Activated CD8-positive, alpha-beta T cell treated with anti-CD3 and anti-CD28 coated beads, Interleukin-2, amount 10 ng/mL, durations not matched to agents 7 days and 5 days (primary cell): ENCODE measurements around the gene MUS81. TPM values are rescaled to one million over a fixed set of nuclear protein-coding genes. Genes with fewer than 3 reads are reported as not detected.

ENCODE experiments used
- ATAC-seq: fragments of 150-1000 bp; cut with Tn5 transposase; one replicate; pipeline ENCODE4 v1.10.0; 2021; ENCODE audit warnings: moderate library complexity
- CTCF ChIA-PET: fragments of 350-600 bp; sonication (Branson Sonifier 250); formaldehyde crosslinking; loops from one replicate; lab custom pipeline; 2021; ENCODE audit warnings: antibody characterized with exemption; lab: Charles Lee
- POLR2A ChIA-PET: fragments of 350-600 bp; sonication (Branson Sonifier 250); formaldehyde crosslinking; loops from one replicate; lab custom pipeline; 2021; ENCODE audit warnings: antibody characterized with exemption; lab: Charles Lee
- DNase-seq: peaks from one replicate; pipeline ENCODE4 v3.0.0-alpha.2; 2020
- H3K27ac Mint-ChIP-seq: one replicate; pipeline ENCODE4 v1.8.0; 2021; ENCODE audit warnings: mild to moderate bottlenecking, mixed read lengths
- H3K27me3 Mint-ChIP-seq: one replicate; pipeline ENCODE4 v1.8.0; 2021; ENCODE audit warnings: low read depth, mixed read lengths
- H3K36me3 Mint-ChIP-seq: one replicate; pipeline ENCODE4 v1.8.0; 2021; ENCODE audit warnings: low read depth, mixed read lengths
- H3K4me1 Mint-ChIP-seq: one replicate; pipeline ENCODE4 v1.8.0; 2021; ENCODE audit warnings: low read depth, mixed read lengths
- H3K4me3 Mint-ChIP-seq: one replicate; pipeline ENCODE4 v1.8.0; 2021; ENCODE audit warnings: mild to moderate bottlenecking, mixed read lengths
- H3K9me3 Mint-ChIP-seq: one replicate; pipeline ENCODE4 v1.8.0; 2022; ENCODE audit warnings: mixed read lengths; ENCODE audit not compliant: insufficient read depth
- total RNA-seq, 2 experiments: library from RNA; stranded (reverse); gene quantifications; one replicate each; pipeline ENCODE4 v1.2.3, GENCODE V29; 2021

MUS81 gene
- total RNA-seq, 2 experiments from 2014 or later, result 106 to 111 TPM

- no peaks in the 10 kb centered on the region for H3K27me3 Mint-ChIP-seq
- peaks cover 38% of the 10 kb centered on the region for H3K36me3 Mint-ChIP-seq
- peaks cover 80% of the 10 kb centered on the region for H3K4me1 Mint-ChIP-seq
- POLR2A ChIA-PET, result interaction anchor here (1.2 to 19.3 kb wide), 5 partner anchors 9 to 25 kb away, joined by 3 to 305 read pairs (median 20); partner anchors contain the start of genes CCDC85B, CFL1, FIBP and MUS81
- peak within 1 kb of the TSS; percentile 93 for H3K4me3 Mint-ChIP-seq
- no peaks in the 10 kb centered on the region for H3K9me3 Mint-ChIP-seq
- peak within 1 kb of the TSS; percentile 93 for H3K27ac Mint-ChIP-seq
- ATAC-seq (peak; percentile 80), DNase-seq (peak; percentile 79)
- CTCF ChIA-PET, result interaction anchor here (1.4 to 19.5 kb wide), 3 partner anchors 10 to 52 kb away, joined by 4 to 584 read pairs (median 44); partner anchors contain the start of genes CCDC85B, CFL1, EFEMP2 and FIBP
These were observed 19.4 kb downstream of the MUS81 start, which contains the start of gene CTSW for GRCh38 chr11:65879617-65880016. Gene CTSW, plus strand, starts transcription at chr11:65879837. Its CDS starts 18 bp downstream, at chr11:65879855.

GRCh38 chr11:65880027-65880426 lies 19.8 kb downstream of the MUS81 start:
- ATAC-seq (no peak), DNase-seq (no peak)
- Mint-ChIP-seq H3K27ac (peak overlapping the region; percentile 93), H3K27me3 (no peaks in the 10 kb centered on the region), H3K9me3 (no peaks in the 10 kb centered on the region), H3K4me3 (peak overlapping the region; percentile 93), H3K36me3 (peaks cover 42% of the 10 kb centered on the region), H3K4me1 (peaks cover 84% of the 10 kb centered on the region)
- CTCF ChIA-PET, result interaction anchor here (0.6 to 19.5 kb wide), 3 partner anchors 10 to 1676 kb away, joined by 3 to 584 read pairs (median 44); partner anchors contain the start of genes CCDC85B, CFL1, EFEMP2 and FIBP
- POLR2A ChIA-PET, result interaction anchor here (1.2 to 19.3 kb wide), 5 partner anchors 9 to 26 kb away, joined by 3 to 305 read pairs (median 20); partner anchors contain the start of genes CCDC85B, CFL1, FIBP and MUS81

- Mint-ChIP-seq H3K27ac (peak overlapping the region; percentile 93), H3K4me3 (peak overlapping the region; percentile 93), H3K9me3 (no peaks in the 10 kb centered on the region), H3K4me1 (peaks cover 92% of the 10 kb centered on the region), H3K27me3 (no peaks in the 10 kb centered on the region), H3K36me3 (peaks cover 48% of the 10 kb centered on the region)
- ChIA-PET CTCF (interaction anchor here (0.5 to 19.5 kb wide), 7 partner anchors 9 to 172 kb away, joined by 3 to 584 read pairs (median 7); partner anchors contain the start of genes CCDC85B, CFL1, EFEMP2 and FIBP), POLR2A (interaction anchor here (0.6 to 19.3 kb wide), 7 partner anchors 9 to 170 kb away, joined by 3 to 305 read pairs (median 3); partner anchors contain the start of genes CCDC85B, CFL1, FIBP and MUS81)
- ATAC-seq (peak; percentile 6), DNase-seq (no peak)
These were observed 20.7 kb downstream of the MUS81 start for GRCh38 chr11:65880844-65881421.

GRCh38 chr11:65882120-65883057 lies 22.2 kb downstream of the MUS81 start:
- Mint-ChIP-seq H3K9me3 (no peaks in the 10 kb centered on the region), H3K27me3 (no peaks in the 10 kb centered on the region), H3K4me1 (peaks cover 92% of the 10 kb centered on the region), H3K4me3 (peak overlapping the region; percentile 93), H3K36me3 (peaks cover 57% of the 10 kb centered on the region), H3K27ac (peak overlapping the region; percentile 93)
- ChIA-PET CTCF (interaction anchor here (0.8 to 19.5 kb wide), 6 partner anchors 7 to 123 kb away, joined by 3 to 584 read pairs (median 7); partner anchors contain the start of genes CCDC85B, CFL1, EFEMP2 and FIBP), POLR2A (interaction anchor here (2.9 to 19.3 kb wide), 2 partner anchors 11 to 28 kb away, joined by 20 to 305 read pairs; partner anchors contain the start of genes CFL1 and MUS81)
- ATAC-seq (no peak), DNase-seq (no peak)

- DNase-seq, result no peak
- POLR2A ChIA-PET, result interaction anchor here (1.5 to 19.3 kb wide), 2 partner anchors 29 to 105 kb away, joined by 6 to 305 read pairs; partner anchors contain the start of genes CFL1 and MUS81
- no peaks in the 10 kb centered on the region for H3K9me3 Mint-ChIP-seq
- peak overlapping the region; percentile 93 for H3K27ac Mint-ChIP-seq
- peaks cover 58% of the 10 kb centered on the region for H3K36me3 Mint-ChIP-seq
- H3K4me3 Mint-ChIP-seq, result peak overlapping the region; percentile 18
- CTCF ChIA-PET, result interaction anchor here (1.4 to 19.5 kb wide), 17 partner anchors 11 to 245 kb away, joined by 4 to 584 read pairs (median 15); partner anchors contain the start of genes AP5B1, CFL1, EFEMP2 and FOSL1
- no peak for ATAC-seq
- peaks cover 87% of the 10 kb centered on the region for H3K4me1 Mint-ChIP-seq
- no peaks in the 10 kb centered on the region for H3K27me3 Mint-ChIP-seq
These were observed 23.0 kb downstream of the MUS81 start for GRCh38 chr11:65883058-65883761.

- Mint-ChIP-seq H3K4me1 (peaks cover 85% of the 10 kb centered on the region), H3K9me3 (no peaks in the 10 kb centered on the region), H3K27me3 (no peaks in the 10 kb centered on the region), H3K4me3 (peak overlapping the region; percentile 42), H3K27ac (peak overlapping the region; percentile 77), H3K36me3 (peaks cover 59% of the 10 kb centered on the region)
- DNase-seq (no peak), ATAC-seq (no peak)
- POLR2A ChIA-PET, result interaction anchor here (0.7 to 19.3 kb wide), 9 partner anchors 10 to 172 kb away, joined by 3 to 305 read pairs (median 6); partner anchors contain the start of genes BANF1, CFL1, EIF1AD and KAT5
- CTCF ChIA-PET, result interaction anchor here (0.6 to 19.5 kb wide), 47 partner anchors 8 to 384 kb away, joined by 3 to 584 read pairs (median 7); partner anchors contain the start of genes AP5B1, C11orf68, CFL1 and EFEMP2
These were observed 23.8 kb downstream of the MUS81 start for GRCh38 chr11:65883786-65884715.

GRCh38 chr11:65884716-65885092 lies 24.5 kb downstream of the MUS81 start:
- Mint-ChIP-seq H3K36me3 (peaks cover 56% of the 10 kb centered on the region), H3K4me1 (peaks cover 85% of the 10 kb centered on the region), H3K4me3 (peak overlapping the region; percentile 42), H3K27ac (peak overlapping the region; percentile 77), H3K9me3 (no peaks in the 10 kb centered on the region), H3K27me3 (no peaks in the 10 kb centered on the region)
- ChIA-PET POLR2A (interaction anchor here (0.7 to 19.3 kb wide), 11 partner anchors 9 to 173 kb away, joined by 3 to 305 read pairs (median 6); partner anchors contain the start of genes BANF1, CFL1, EIF1AD and KAT5), CTCF (interaction anchor here (0.6 to 19.5 kb wide), 49 partner anchors 9 to 383 kb away, joined by 3 to 584 read pairs (median 6); partner anchors contain the start of genes AP5B1, C11orf68, CFL1 and EFEMP2)
- DNase-seq, result peak; percentile 88
- peak; percentile 50 for ATAC-seq

- ChIA-PET CTCF (interaction anchor here (0.6 to 19.5 kb wide), 47 partner anchors 9 to 382 kb away, joined by 3 to 584 read pairs (median 7); partner anchors contain the start of genes AP5B1, C11orf68, CFL1 and EFEMP2), POLR2A (interaction anchor here (1.1 to 19.3 kb wide), 9 partner anchors 9 to 173 kb away, joined by 3 to 305 read pairs (median 7); partner anchors contain the start of genes CFL1, KAT5 and MUS81)
- Mint-ChIP-seq H3K4me1 (peaks cover 85% of the 10 kb centered on the region), H3K4me3 (no peak overlapping the region), H3K9me3 (no peaks in the 10 kb centered on the region), H3K27ac (peak overlapping the region; percentile 77), H3K27me3 (no peaks in the 10 kb centered on the region), H3K36me3 (peaks cover 56% of the 10 kb centered on the region)
- ATAC-seq, result no peak
- DNase-seq, result no peak
These were observed 25.0 kb downstream of the MUS81 start for GRCh38 chr11:65885231-65885630.

GRCh38 chr11:65885808-65886536 lies 25.7 kb downstream of the MUS81 start:
- ATAC-seq (no peak), DNase-seq (no peak)
- Mint-ChIP-seq H3K4me1 (peaks cover 80% of the 10 kb centered on the region), H3K9me3 (no peaks in the 10 kb centered on the region), H3K27me3 (no peaks in the 10 kb centered on the region), H3K27ac (no peak overlapping the region), H3K36me3 (peaks cover 48% of the 10 kb centered on the region), H3K4me3 (peak overlapping the region; percentile 98)
- ChIA-PET POLR2A (interaction anchor here (0.5 to 19.3 kb wide), 7 partner anchors 8 to 174 kb away, joined by 3 to 305 read pairs (median 8); partner anchors contain the start of genes CFL1, KAT5 and MUS81), CTCF (interaction anchor here (0.6 to 19.5 kb wide), 27 partner anchors 8 to 214 kb away, joined by 3 to 584 read pairs (median 10); partner anchors contain the start of genes AP5B1, C11orf68, CFL1 and EFEMP2)
